Fibroblast of lung (primary cell): ENCODE results near the gene UCHL3. TPM values are rescaled to one million over a fixed set of nuclear protein-coding genes. Genes with fewer than 3 reads are reported as not detected.

Experiments
- DNase-seq, 2 donors: peaks; one replicate each; pipeline versions ENCODE4 v3.0.0 to v3.0.0-alpha.2; 2010; ENCODE audit warnings: low read depth in 2 of 2
- H2AFZ ChIP-seq: 2 replicates; pipeline ENCODE4 v1.5.1; 2012; ENCODE audit warnings: low read length, control low read depth, inconsistent platforms
- H3K27ac ChIP-seq: 2 replicates; pipeline ENCODE4 v1.5.1; 2011; ENCODE audit warnings: low read length, control low read depth; ENCODE audit not compliant: insufficient read depth
- H3K27me3 ChIP-seq: 2 replicates; pipeline ENCODE4 v1.5.1; 2011; ENCODE audit warnings: mild to moderate bottlenecking, low read length; ENCODE audit not compliant: control insufficient read depth, insufficient read depth
- H3K36me3 ChIP-seq: 2 replicates; pipeline ENCODE4 v1.5.1; 2011; ENCODE audit warnings: low read length; ENCODE audit not compliant: control insufficient read depth, insufficient read depth
- H3K4me1 ChIP-seq: 2 replicates; pipeline ENCODE4 v1.5.1; 2011; ENCODE audit warnings: low read length; ENCODE audit not compliant: control insufficient read depth, insufficient read depth; ENCODE audit errors: extremely low read depth
- H3K4me2 ChIP-seq: 2 replicates; pipeline ENCODE4 v1.5.1; 2011; ENCODE audit warnings: low read length, control low read depth; ENCODE audit not compliant: insufficient read depth; ENCODE audit errors: extremely low read depth
- H3K4me3 ChIP-seq, 4 experiments: fragments of 200-600 bp in 1 of 4; sonication (generic) in 1 of 4; replicated peaks in 1 of 4; 2 replicates each; pipeline ENCODE4 v1.5.1; 2011 to 2016; ENCODE audit warnings: low read length in 4 of 4, low read depth in 3 of 4, mild to moderate bottlenecking in 3 of 4, control low read depth in 2 of 4, inconsistent platforms in 1 of 4, mixed read lengths in 1 of 4; ENCODE audit not compliant: insufficient read depth in 1 of 4; ENCODE audit errors: control extremely low read depth in 1 of 4
- H3K79me2 ChIP-seq: 2 replicates; pipeline ENCODE4 v1.5.1; 2012; ENCODE audit warnings: mild to moderate bottlenecking, low read length, inconsistent platforms; ENCODE audit not compliant: control insufficient read depth, insufficient read depth
- H3K9ac ChIP-seq: 2 replicates; pipeline ENCODE4 v1.5.1; 2011; ENCODE audit warnings: mild to moderate bottlenecking, low read length, control low read depth; ENCODE audit not compliant: insufficient read depth
- H3K9me3 ChIP-seq: 2 replicates; pipeline ENCODE4 v1.5.1; 2012; ENCODE audit warnings: low read depth, low read length; ENCODE audit not compliant: control insufficient read depth, insufficient read depth
- H4K20me1 ChIP-seq: 2 replicates; pipeline ENCODE4 v1.5.1; 2011; ENCODE audit warnings: low read length; ENCODE audit not compliant: control insufficient read depth, insufficient read depth; ENCODE audit errors: extremely low read depth
- CTCF ChIP-seq, 2 donors: IDR thresholded peaks in 1 of 2; conservative IDR thresholded peaks in 1 of 2; 1 replicate in 1 of 2; 2 replicates in 1 of 2; pipeline ENCODE4 v1.5.1; 2011 to 2012; ENCODE audit warnings: low read length in 2 of 2, control low read depth in 1 of 2, inconsistent platforms in 1 of 2, low read depth in 1 of 2, mild to moderate bottlenecking in 1 of 2
- EZH2 ChIP-seq: IDR thresholded peaks from 2 replicates; pipeline ENCODE4 v1.5.1; 2012; ENCODE audit warnings: low read length, control low read depth, mild to moderate bottlenecking; ENCODE audit errors: missing control alignments
- polyA plus RNA-seq, 2 donors: library from polyadenylated mRNA; depleted of rRNA in 1 of 2; stranded (reverse) in 1 of 2; unstranded in 1 of 2; fragments of >200 nt; gene quantifications; 2 replicates each; pipeline ENCODE4 v1.2.1, GENCODE V29; 2011 to 2012; ENCODE audit warnings: missing spikeins in 1 of 2
- total RNA-seq: library from RNA; depleted of rRNA; stranded (reverse); fragments of >200 nt; gene quantifications from 2 replicates; pipeline ENCODE4 v1.2.1, GENCODE V29; 2014

Gene UCHL3
- total and polyA plus RNA-seq, 2 donors (not counting 1 experiment from before 2014, with no cell fraction given) = 30.9 to 81.9 TPM

DNA sequence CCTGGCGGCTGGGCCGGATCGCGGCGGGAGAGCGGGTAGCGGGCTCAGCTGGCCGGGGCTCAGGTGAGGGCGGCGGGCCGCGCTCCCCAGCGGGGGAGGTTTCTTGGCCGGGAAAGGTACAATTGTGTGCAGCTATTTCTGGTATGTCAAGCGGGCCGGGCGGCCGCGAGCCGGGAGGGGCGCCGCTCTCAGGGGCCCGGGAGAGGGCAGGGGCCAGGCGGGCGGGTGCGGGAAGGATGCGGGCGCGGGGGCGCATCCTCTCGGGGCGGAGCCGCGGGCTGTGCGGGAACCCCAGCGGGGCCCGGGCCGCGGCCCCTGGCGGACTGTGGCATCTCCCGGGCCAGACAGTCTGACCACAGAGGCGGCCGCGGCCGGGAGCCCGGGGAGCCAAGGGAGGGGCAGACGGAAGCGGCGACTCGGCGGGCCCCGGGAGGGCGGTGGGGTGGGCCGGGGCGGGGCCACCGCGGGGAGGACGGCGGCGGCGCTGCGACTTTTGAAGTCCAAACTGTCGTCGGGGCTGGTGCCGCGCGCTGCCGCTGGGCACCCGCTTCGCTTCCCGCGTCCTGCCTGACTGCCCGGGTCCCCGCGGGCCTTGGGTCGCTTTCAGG lies 86.3 kb downstream of the UCHL3 start, which contains the start of gene LMO7:
Gene LMO7, plus strand, starts transcription at position 503 of the 608 bp plus-strand sequence. CDS start 328 bp downstream, outside the sequence.
- DNase-seq = peak; percentile 39 to 75
- Histone ChIP-seq H3K4me3 (peak within 1 kb of the TSS; percentile 56 to 99 (median 84)), H3K79me2 (peaks cover 61% of the 10 kb centered on the region), H3K27ac (peak within 1 kb of the TSS; percentile 87), H3K9me3 (no peaks in the 10 kb centered on the region), H2AFZ (peak within 1 kb of the TSS; percentile 85), H3K4me1 (peaks cover 8% of the 10 kb centered on the region), H3K36me3 (peaks cover 3% of the 10 kb centered on the region), H3K4me2 (peak within 1 kb of the TSS; percentile 89), H4K20me1 (no peaks in the 10 kb centered on the region), H3K9ac (peak within 1 kb of the TSS; percentile 74), H3K27me3 (no peaks in the 10 kb centered on the region)
- no peak for TF ChIP-seq EZH2

- Histone ChIP-seq H3K9ac (peak overlapping the region; percentile 74), H2AFZ (peak overlapping the region; percentile 85), H3K79me2 (peaks cover 64% of the 10 kb centered on the region), H3K4me3 (peak overlapping the region; percentile 56 to 99 (median 84)), H3K27ac (peak overlapping the region; percentile 87), H3K4me2 (peak overlapping the region; percentile 72), H3K27me3 (no peaks in the 10 kb centered on the region), H4K20me1 (no peaks in the 10 kb centered on the region), H3K36me3 (peaks cover 2% of the 10 kb centered on the region), H3K9me3 (no peaks in the 10 kb centered on the region), H3K4me1 (peaks cover 11% of the 10 kb centered on the region)
- TF ChIP-seq EZH2 (no peak), CTCF (conservative IDR thresholded peaks at IDR 0.05 in 1 of 2, IDR thresholded peaks at IDR 0.05 in 1 of 2; ENCODE audit: low read depth in 1 of 2, low read length in 2 of 2) (no peak)
- peak; percentile 38 to 51 for DNase-seq
Measured at GRCh38 chr13:75636436-75637180, 87.0 kb downstream of the UCHL3 start.

DNA sequence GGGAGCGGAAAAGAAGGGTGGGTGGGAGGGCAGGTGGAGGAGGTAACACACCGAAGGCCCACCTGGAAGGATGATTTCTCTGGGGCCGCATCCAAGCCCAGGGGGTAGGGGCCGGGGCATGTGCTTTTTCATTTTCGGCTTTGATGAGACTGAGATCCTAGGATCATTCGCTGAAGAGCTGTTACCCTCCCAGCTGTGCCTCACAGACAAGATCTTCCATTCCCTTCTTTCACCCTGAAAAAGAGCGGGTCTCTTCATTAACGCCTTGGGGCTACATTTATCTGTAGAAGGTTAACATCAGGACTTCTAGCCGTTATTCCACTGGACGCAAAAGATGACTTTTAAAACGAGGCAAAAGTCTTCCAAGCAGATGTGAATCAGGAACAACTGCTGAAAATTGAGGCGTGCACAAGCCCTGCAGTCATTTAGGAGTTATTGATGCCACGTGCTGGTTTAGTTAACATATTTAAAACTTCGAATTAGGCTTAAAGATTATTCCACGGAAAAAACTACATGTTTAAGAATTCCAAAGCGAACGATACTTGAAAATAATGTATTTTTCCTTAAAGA lies 87.7 kb downstream of the UCHL3 start:
- Histone ChIP-seq H3K9me3 (no peaks in the 10 kb centered on the region), H3K4me1 (peaks cover 8% of the 10 kb centered on the region), H3K27ac (peak overlapping the region; percentile 87), H3K27me3 (no peaks in the 10 kb centered on the region), H3K4me2 (peak overlapping the region; percentile 89), H3K4me3 (peak overlapping the region; percentile 56 to 99 (median 84)), H3K79me2 (peaks cover 67% of the 10 kb centered on the region), H4K20me1 (no peaks in the 10 kb centered on the region), H3K36me3 (peaks cover 2% of the 10 kb centered on the region), H3K9ac (peak overlapping the region; percentile 51), H2AFZ (no peak overlapping the region)
- no peak for TF ChIP-seq EZH2
- no peak for TF ChIP-seq CTCF (conservative IDR thresholded peaks at IDR 0.05 in 1 of 2, IDR thresholded peaks at IDR 0.05 in 1 of 2; ENCODE audit: low read depth in 1 of 2, low read length in 2 of 2)
- DNase-seq = peak in 1 of 2 donors; percentile 45
